ENCODE measurements around the gene SOD3.

The SOD3 gene

GRCh38 chr4:24846716-24847115, 51.3 kb downstream of the SOD3 start:
- TF ChIP-seq CTCF (IDR thresholded peaks at IDR 0.05; ENCODE audit: low read depth, low read length, missing control alignments): no peak
- no peak for DNase-seq (ENCODE audit: low read depth)

DNA sequence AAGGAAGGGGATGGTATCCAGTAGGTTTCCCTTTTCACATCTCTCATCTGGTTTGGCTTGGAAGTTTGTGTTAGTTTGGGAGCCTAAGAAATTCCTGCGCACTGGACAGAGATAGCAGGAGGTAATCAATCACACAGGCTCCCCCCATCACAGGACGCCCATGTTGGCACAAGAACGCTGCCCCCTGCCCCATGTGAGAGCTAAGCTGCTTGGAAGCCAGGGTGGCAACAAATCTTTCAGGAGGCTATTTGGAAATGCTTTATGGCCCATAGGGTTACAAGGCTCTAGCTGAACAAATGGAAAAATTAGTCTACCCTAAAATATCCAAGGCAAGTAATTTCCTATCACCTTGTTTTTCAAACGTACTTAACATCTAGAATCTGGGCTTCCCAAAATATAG, 54.0 kb downstream of the SOD3 start:
- H3K4me3 ChIP-seq (ENCODE audit: low read depth, low read length): no peak overlapping the region
- no peak for TF ChIP-seq CTCF (IDR thresholded peaks at IDR 0.05; ENCODE audit: low read depth, low read length, missing control alignments)
- no peak for DNase-seq (ENCODE audit: low read depth)

More at GRCh38 chr4:24846716-24847115, 51.3 kb downstream of the SOD3 start:
- no peak overlapping the region for H3K4me3 ChIP-seq (ENCODE audit: low read depth, low read length)

DNA sequence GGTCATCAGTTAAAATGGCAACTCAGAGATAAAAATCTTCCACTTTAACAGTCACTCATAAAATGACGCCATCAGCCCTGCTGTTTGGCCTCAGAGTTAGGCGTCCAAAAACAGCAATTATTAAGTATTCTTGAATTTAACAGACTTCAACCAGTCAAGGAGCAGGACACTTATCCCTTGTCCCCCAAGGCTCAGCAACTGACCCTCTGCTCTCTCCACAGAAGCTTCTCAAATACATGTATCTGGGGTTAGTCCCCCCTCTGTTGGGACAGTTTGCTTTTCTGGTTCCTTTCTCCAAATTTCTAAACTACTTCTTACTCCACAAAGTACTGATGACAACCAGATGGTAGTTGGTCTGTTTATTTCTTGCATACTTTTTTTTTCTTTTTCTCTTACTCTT, 54.4 kb downstream of the SOD3 start:
- TF ChIP-seq CTCF (IDR thresholded peaks at IDR 0.05; ENCODE audit: low read depth, low read length, missing control alignments): no peak
- H3K4me3 ChIP-seq (ENCODE audit: low read depth, low read length): no peak overlapping the region
- DNase-seq (ENCODE audit: low read depth): no peak

All from GM12864 (cell line).